ENCODE results near the gene TAC4. TPM values are rescaled to one million over a fixed set of nuclear protein-coding genes. Genes with fewer than 3 reads are reported as not detected.

The TAC4 gene
- total and polyA plus RNA-seq, 2 of the 13 experiments (the other 11 are each of a cell fraction or from before 2014, with no cell fraction given), result not detected

DNA sequence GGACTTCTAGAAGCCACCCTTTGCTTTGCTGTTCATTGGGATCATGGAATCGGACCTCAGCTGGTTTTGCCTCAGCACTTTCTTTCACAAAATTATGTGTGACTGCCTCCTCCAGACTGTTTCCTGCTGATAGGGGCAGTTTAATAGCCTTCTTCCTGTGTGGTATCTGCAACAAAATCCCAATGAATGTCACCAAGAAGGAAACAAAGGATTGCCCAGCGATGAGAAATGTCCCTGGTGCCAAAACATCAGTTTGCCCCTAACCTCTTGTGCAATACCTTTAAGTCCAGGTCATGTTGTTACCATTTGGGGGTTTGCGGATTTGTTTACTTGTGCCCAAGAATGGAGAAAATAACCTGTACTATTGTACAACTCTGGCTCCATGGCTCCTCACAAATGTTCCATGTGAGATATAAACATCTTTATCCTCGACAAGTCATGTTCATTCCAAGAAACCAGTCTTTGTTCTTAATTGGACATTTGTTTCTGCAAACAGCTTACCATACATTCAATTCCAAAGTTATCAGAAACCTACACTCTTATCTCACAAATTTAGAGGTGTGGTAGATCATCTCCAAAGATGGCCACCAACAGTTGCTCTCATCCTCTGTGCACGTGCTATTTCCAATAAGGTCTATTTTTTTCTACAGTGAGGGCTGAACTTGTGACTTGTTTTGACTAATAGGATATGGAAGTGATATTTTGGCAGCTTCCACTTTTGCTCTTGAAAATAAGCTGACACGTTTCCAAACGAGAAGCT, 14.8 kb downstream of the TAC4 start:
- H3K79me2 ChIP-seq (ENCODE audit: insufficient read depth, low read length), result no peaks in the 10 kb centered on the region
- no peak overlapping the region for H3K4me2 ChIP-seq (ENCODE audit: low read depth, low read length)
- no peak overlapping the region for H2AFZ ChIP-seq (ENCODE audit: low read length)
- no peak overlapping the region for H3K9ac ChIP-seq (ENCODE audit: insufficient read depth, low read depth, low read length)
- TF ChIP-seq, protein P1, sequence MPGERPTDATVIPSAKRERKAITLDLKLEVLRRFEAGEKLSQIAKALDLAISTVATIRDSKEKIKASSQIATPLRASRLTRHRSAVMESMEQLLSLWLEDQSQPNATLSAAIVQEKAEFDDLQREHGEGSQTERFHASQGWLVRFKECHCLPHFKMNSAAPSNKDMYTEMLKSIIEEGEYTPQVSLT (CRISPR knock-in tag; IDR thresholded peaks at IDR 0.05; ENCODE audit: borderline replicate concordance, low read depth), result no peak
- TF ChIP-seq CEBPB (IDR thresholded peaks at IDR 0.05; ENCODE audit: borderline replicate concordance, low read depth, low read length) (peak; percentile 71), ZZZ3 (CRISPR knock-in tag; IDR thresholded peaks at IDR 0.05; ENCODE audit: borderline replicate concordance) (no peak)
- H3K4me1 ChIP-seq (ENCODE audit: insufficient read depth, low read length), result peaks cover 19% of the 10 kb centered on the region
- ATAC-seq (no peak), DNase-seq (ENCODE audit: low spot score) (no peak), FAIRE-seq (no peak)
- no peak overlapping the region for H3K27ac ChIP-seq (ENCODE audit: extremely low read length, insufficient read depth, low read length)
- intact Hi-C loops (cut with micrococcal nuclease; ENCODE audit: unreplicated experiment) (no loop called here), in situ Hi-C loops (cut with HindIII; ENCODE audit: extremely low pct_ligation_motif_present, low pct_unique_long_range_greater_than_20kb) (no loop called here)
- no peaks in the 10 kb centered on the region for H3K9me3 ChIP-seq (ENCODE audit: low read length)
- BruUV-seq (replicated peaks), result TSS peak; percentile 23
- ChIA-PET CTCF (ENCODE audit: low intra/inter-chr PET ratio, low total read pairs) (no interaction called here), POLR2A (no interaction called here)
- no peak overlapping the region for H3K4me3 ChIP-seq (replicated peaks in 1 of 3; ENCODE audit: insufficient read depth in 1 of 3, low read depth in 2 of 3, low read length in 3 of 3)
- 94% methylated on average over 7 of the region's 7 CpGs for WGBS (ENCODE audit: low lambda C conversion rate)
- no peaks in the 10 kb centered on the region for H3K27me3 ChIP-seq (ENCODE audit: control insufficient read depth in 1 of 2, insufficient read depth in 2 of 2, low read length in 2 of 2)
- H3K36me3 ChIP-seq (replicated peaks in 1 of 2; ENCODE audit: control insufficient read depth in 1 of 2, insufficient read depth in 2 of 2, low read length in 2 of 2), result peaks cover 1 to 27% of the 10 kb centered on the region in 2 experiments
- H4K20me1 ChIP-seq (ENCODE audit: insufficient read depth, low read length), result no peaks in the 10 kb centered on the region

DNA sequence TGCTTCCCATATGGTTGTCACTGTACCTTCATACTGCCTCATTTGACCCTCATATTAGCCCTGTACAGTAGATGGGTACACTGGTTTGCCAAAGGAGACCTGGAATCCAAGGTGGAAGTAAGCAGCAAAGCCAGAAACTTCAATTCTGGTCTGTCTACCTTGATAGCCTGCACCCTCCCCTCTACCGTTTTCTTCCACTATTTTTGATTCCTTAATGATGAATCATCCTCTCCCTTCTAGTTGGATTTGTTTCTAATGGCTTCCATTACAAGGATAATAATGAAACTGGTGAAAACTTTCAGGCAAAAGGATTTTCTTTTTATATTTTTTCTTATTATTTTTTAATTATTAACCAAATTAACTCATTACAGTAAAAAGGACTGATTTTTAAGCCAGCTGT, 17.3 kb downstream of the TAC4 start:
- Histone ChIP-seq H3K9ac (ENCODE audit: insufficient read depth, low read depth, low read length) (no peak overlapping the region), H3K4me1 (ENCODE audit: insufficient read depth, low read length) (peaks cover 4% of the 10 kb centered on the region), H3K4me2 (ENCODE audit: low read depth, low read length) (no peak overlapping the region), H3K27me3 (ENCODE audit: control insufficient read depth in 1 of 2, insufficient read depth in 2 of 2, low read length in 2 of 2) (no peaks in the 10 kb centered on the region), H2AFZ (ENCODE audit: low read length) (no peak overlapping the region), H4K20me1 (ENCODE audit: insufficient read depth, low read length) (no peaks in the 10 kb centered on the region), H3K27ac (ENCODE audit: extremely low read length, insufficient read depth, low read length) (no peak overlapping the region), H3K9me3 (ENCODE audit: low read length) (no peaks in the 10 kb centered on the region), H3K79me2 (ENCODE audit: insufficient read depth, low read length) (no peaks in the 10 kb centered on the region), H3K4me3 (replicated peaks in 1 of 3; ENCODE audit: insufficient read depth in 1 of 3, low read depth in 2 of 3, low read length in 3 of 3) (no peak overlapping the region), H3K36me3 (replicated peaks in 1 of 2; ENCODE audit: control insufficient read depth in 1 of 2, insufficient read depth in 2 of 2, low read length in 2 of 2) (peaks cover 8 to 46% of the 10 kb centered on the region in 2 experiments)
- ATAC-seq (no peak), FAIRE-seq (no peak), DNase-seq (ENCODE audit: low spot score) (no peak)
- 93% methylated on average over 1 of the region's 1 CpG for WGBS (ENCODE audit: low lambda C conversion rate)
- in situ Hi-C loops (cut with HindIII; ENCODE audit: extremely low pct_ligation_motif_present, low pct_unique_long_range_greater_than_20kb), result no loop called here
- no TSS peak for BruUV-seq (replicated peaks)
- ChIA-PET CTCF (ENCODE audit: low intra/inter-chr PET ratio, low total read pairs) (no interaction called here), POLR2A (no interaction called here)
- intact Hi-C loops (cut with micrococcal nuclease; ENCODE audit: unreplicated experiment), result no loop called here
- TF ChIP-seq GABPA (IDR thresholded peaks at IDR 0.05; ENCODE audit: low read depth, low read length) (no peak), GABPA (CRISPR knock-in tag; IDR thresholded peaks at IDR 0.05; ENCODE audit: low read depth) (no peak), RBM22 (optimal IDR thresholded peaks at IDR 0.05; ENCODE audit: low read length) (peak; percentile 21), MEF2D (CRISPR knock-in tag; IDR thresholded peaks at IDR 0.05) (no peak)
- TF ChIP-seq, protein P2, sequence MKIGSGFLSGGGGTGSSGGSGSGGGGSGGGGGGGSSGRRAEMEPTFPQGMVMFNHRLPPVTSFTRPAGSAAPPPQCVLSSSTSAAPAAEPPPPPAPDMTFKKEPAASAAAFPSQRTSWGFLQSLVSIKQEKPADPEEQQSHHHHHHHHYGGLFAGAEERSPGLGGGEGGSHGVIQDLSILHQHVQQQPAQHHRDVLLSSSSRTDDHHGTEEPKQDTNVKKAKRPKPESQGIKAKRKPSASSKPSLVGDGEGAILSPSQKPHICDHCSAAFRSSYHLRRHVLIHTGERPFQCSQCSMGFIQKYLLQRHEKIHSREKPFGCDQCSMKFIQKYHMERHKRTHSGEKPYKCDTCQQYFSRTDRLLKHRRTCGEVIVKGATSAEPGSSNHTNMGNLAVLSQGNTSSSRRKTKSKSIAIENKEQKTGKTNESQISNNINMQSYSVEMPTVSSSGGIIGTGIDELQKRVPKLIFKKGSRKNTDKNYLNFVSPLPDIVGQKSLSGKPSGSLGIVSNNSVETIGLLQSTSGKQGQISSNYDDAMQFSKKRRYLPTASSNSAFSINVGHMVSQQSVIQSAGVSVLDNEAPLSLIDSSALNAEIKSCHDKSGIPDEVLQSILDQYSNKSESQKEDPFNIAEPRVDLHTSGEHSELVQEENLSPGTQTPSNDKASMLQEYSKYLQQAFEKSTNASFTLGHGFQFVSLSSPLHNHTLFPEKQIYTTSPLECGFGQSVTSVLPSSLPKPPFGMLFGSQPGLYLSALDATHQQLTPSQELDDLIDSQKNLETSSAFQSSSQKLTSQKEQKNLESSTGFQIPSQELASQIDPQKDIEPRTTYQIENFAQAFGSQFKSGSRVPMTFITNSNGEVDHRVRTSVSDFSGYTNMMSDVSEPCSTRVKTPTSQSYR (CRISPR knock-in tag; IDR thresholded peaks at IDR 0.05; ENCODE audit: borderline replicate concordance), result no peak
- TF ChIP-seq, protein P3, sequence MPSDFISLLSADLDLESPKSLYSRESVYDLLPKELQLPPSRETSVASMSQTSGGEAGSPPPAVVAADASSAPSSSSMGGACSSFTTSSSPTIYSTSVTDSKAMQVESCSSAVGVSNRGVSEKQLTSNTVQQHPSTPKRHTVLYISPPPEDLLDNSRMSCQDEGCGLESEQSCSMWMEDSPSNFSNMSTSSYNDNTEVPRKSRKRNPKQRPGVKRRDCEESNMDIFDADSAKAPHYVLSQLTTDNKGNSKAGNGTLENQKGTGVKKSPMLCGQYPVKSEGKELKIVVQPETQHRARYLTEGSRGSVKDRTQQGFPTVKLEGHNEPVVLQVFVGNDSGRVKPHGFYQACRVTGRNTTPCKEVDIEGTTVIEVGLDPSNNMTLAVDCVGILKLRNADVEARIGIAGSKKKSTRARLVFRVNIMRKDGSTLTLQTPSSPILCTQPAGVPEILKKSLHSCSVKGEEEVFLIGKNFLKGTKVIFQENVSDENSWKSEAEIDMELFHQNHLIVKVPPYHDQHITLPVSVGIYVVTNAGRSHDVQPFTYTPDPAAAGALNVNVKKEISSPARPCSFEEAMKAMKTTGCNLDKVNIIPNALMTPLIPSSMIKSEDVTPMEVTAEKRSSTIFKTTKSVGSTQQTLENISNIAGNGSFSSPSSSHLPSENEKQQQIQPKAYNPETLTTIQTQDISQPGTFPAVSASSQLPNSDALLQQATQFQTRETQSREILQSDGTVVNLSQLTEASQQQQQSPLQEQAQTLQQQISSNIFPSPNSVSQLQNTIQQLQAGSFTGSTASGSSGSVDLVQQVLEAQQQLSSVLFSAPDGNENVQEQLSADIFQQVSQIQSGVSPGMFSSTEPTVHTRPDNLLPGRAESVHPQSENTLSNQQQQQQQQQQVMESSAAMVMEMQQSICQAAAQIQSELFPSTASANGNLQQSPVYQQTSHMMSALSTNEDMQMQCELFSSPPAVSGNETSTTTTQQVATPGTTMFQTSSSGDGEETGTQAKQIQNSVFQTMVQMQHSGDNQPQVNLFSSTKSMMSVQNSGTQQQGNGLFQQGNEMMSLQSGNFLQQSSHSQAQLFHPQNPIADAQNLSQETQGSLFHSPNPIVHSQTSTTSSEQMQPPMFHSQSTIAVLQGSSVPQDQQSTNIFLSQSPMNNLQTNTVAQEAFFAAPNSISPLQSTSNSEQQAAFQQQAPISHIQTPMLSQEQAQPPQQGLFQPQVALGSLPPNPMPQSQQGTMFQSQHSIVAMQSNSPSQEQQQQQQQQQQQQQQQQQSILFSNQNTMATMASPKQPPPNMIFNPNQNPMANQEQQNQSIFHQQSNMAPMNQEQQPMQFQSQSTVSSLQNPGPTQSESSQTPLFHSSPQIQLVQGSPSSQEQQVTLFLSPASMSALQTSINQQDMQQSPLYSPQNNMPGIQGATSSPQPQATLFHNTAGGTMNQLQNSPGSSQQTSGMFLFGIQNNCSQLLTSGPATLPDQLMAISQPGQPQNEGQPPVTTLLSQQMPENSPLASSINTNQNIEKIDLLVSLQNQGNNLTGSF (CRISPR knock-in tag; IDR thresholded peaks at IDR 0.05), result no peak

All from HepG2 (cell line).